ENCODE results near the gene EFNA5.

DNA sequence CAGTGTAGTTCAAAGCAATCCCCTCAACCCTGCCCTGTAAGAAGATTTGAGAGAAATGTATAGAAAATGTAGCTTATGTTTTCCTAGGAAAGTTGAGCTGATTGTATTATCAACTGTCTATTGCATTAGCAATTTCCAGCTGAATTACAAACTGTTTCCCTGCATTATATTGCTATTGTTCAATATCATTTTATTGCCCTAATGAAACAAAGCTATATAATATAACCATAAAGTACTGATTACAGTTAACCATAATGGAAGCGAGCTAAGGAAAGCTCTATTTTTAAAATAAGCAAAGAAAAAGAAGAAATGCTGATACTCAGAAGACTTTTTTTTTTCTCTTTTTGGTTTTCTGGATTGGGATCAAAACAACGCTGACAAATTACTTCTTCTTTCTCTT lies 228.3 kb downstream of the EFNA5 start:
- TF ChIP-seq, protein P1, sequence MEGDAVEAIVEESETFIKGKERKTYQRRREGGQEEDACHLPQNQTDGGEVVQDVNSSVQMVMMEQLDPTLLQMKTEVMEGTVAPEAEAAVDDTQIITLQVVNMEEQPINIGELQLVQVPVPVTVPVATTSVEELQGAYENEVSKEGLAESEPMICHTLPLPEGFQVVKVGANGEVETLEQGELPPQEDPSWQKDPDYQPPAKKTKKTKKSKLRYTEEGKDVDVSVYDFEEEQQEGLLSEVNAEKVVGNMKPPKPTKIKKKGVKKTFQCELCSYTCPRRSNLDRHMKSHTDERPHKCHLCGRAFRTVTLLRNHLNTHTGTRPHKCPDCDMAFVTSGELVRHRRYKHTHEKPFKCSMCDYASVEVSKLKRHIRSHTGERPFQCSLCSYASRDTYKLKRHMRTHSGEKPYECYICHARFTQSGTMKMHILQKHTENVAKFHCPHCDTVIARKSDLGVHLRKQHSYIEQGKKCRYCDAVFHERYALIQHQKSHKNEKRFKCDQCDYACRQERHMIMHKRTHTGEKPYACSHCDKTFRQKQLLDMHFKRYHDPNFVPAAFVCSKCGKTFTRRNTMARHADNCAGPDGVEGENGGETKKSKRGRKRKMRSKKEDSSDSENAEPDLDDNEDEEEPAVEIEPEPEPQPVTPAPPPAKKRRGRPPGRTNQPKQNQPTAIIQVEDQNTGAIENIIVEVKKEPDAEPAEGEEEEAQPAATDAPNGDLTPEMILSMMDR (IDR thresholded peaks at IDR 0.05) = no peak
- TF ChIP-seq POLR2A (IDR thresholded peaks at IDR 0.05) = no peak

Measured in esophagus squamous epithelium (tissue), 4 donors.